T-cell (primary cell): ENCODE results near the gene FHIT. TPM values are rescaled to one million over a fixed set of nuclear protein-coding genes. Genes with fewer than 3 reads are reported as not detected.

Source experiments
- ATAC-seq, 4 experiments: fragments of 200-7000 bp in 3 of 4; fragments of 150-1000 bp in 1 of 4; cut with Tn5 transposase; replicated peaks in 1 of 4; 1 replicate in 3 of 4; 2 replicates in 1 of 4; pipeline ENCODE4 v1.10.0; 2021; ENCODE audit warnings: moderate library complexity in 3 of 4, mild to moderate bottlenecking in 2 of 4, moderate number of reproducible peaks in 1 of 4
- CTCF ChIA-PET, 2 donors: fragments of 300-600 bp; sonication (Branson Sonifier 250); formaldehyde crosslinking; loops; one replicate each; lab custom pipeline; 2022; ENCODE audit warnings: antibody characterized with exemption in 2 of 2; lab: Charles Lee
- POLR2A ChIA-PET, 2 donors: fragments of 300-600 bp; sonication (Branson Sonifier 250); formaldehyde crosslinking; loops; one replicate each; lab custom pipeline; 2022; ENCODE audit warnings: antibody characterized with exemption in 2 of 2; lab: Charles Lee
- DNase-seq, 35 experiments: peaks; one replicate each; pipeline versions ENCODE4 v3.0.0 to v3.0.0-alpha.2; 2013 to 2023
- H3K27ac ChIP-seq: one replicate; pipeline ENCODE4 v1.5.1; 2013; ENCODE audit warnings: low read length
- H3K27me3 ChIP-seq, 2 experiments: replicated peaks in 1 of 2; 1 replicate in 1 of 2; 2 replicates in 1 of 2; pipeline versions ENCODE4 v1.6.1 to v1.7.0; 2013; ENCODE audit warnings: low read length in 1 of 2, mixed read lengths in 1 of 2; ENCODE audit not compliant: control insufficient read depth in 2 of 2, insufficient read depth in 2 of 2; ENCODE audit errors: extremely low read depth in 1 of 2
- H3K36me3 ChIP-seq, 2 donors: 1 replicate in 1 of 2; 2 replicates in 1 of 2; pipeline versions ENCODE4 v1.6.1 to v1.7.0; 2013; ENCODE audit warnings: low read length in 1 of 2; ENCODE audit not compliant: control insufficient read depth in 2 of 2, insufficient read depth in 1 of 2; ENCODE audit errors: extremely low read depth in 1 of 2
- H3K4me1 ChIP-seq, 2 experiments: 1 replicate in 1 of 2; 2 replicates in 1 of 2; pipeline versions ENCODE4 v1.6.1 to v1.7.0; 2013; ENCODE audit warnings: low read length in 2 of 2, mixed read lengths in 1 of 2; ENCODE audit not compliant: insufficient read depth in 2 of 2, control insufficient read depth in 1 of 2; ENCODE audit errors: extremely low read depth in 1 of 2
- H3K4me3 ChIP-seq, 2 donors: 1 replicate in 1 of 2; 2 replicates in 1 of 2; pipeline versions ENCODE4 v1.5.1 to v1.7.0; 2013; ENCODE audit warnings: mild to moderate bottlenecking in 2 of 2, low read length in 1 of 2, moderate library complexity in 1 of 2; ENCODE audit not compliant: control insufficient read depth in 1 of 2; ENCODE audit errors: extremely low read depth in 1 of 2
- H3K9me3 ChIP-seq: 2 replicates; pipeline ENCODE4 v1.7.0; 2013
- H3K27ac Mint-ChIP-seq, 2 donors: one replicate each; pipeline ENCODE4 v1.8.0; 2020 to 2021; ENCODE audit warnings: mild to moderate bottlenecking in 2 of 2, mixed read lengths in 2 of 2
- H3K27me3 Mint-ChIP-seq, 2 donors: one replicate each; pipeline ENCODE4 v1.8.0; 2021 to 2022; ENCODE audit warnings: mixed read lengths in 2 of 2
- H3K36me3 Mint-ChIP-seq: one replicate; pipeline ENCODE4 v1.8.0; 2021; ENCODE audit warnings: mixed read lengths
- H3K4me1 Mint-ChIP-seq, 3 donors: one replicate each; pipeline ENCODE4 v1.8.0; 2020 to 2022; ENCODE audit warnings: mixed read lengths in 3 of 3, mild to moderate bottlenecking in 1 of 3
- H3K4me3 Mint-ChIP-seq, 3 donors: one replicate each; pipeline ENCODE4 v1.8.0; 2020 to 2022; ENCODE audit warnings: mild to moderate bottlenecking in 3 of 3, mixed read lengths in 3 of 3, moderate library complexity in 3 of 3
- H3K9me3 Mint-ChIP-seq, 3 donors: one replicate each; pipeline ENCODE4 v1.8.0; 2020 to 2022; ENCODE audit warnings: mixed read lengths in 3 of 3
- WGBS: methylation state at CpG from one replicate; pipeline ENCODE4 v1.1.5; 2013; ENCODE audit warnings: missing lambda C conversion rate; ENCODE audit not compliant: insufficient coverage; 5-methylcytosine and 5-hydroxymethylcytosine counted together
- total RNA-seq, 35 experiments: library from RNA in 6 of 35; stranded (reverse) in 6 of 35; fragments of 120-200 nt in 1 of 35; gene quantifications; one replicate each; pipeline versions ENCODE4 v1.2.1 to v1.2.4 and lab custom pipeline; 2013 to 2026

Gene FHIT
- total RNA-seq, 5 donors from 2014 or later (not counting 1 experiment from before 2014, with no cell fraction given): 33.1 to 197 (median 78.3) TPM

DNA sequence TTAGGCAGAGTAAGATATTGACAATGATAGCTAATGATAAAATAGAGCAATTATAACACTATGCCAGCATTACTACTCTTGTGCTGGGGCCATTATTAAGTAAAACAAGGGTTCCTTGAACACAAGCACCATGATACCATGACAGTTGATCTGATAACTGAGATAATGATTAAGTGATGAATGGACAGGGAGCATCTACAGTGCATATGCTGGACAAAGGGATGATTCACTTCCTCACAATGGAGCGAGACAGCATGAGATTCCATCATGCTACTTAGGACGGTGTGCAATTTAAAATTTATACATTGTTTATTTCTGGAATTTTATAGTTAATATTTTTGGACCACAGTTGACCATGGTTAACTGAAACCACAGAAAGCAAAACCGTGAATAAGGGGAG, 156.6 kb downstream of the FHIT start:
- no peak for ATAC-seq

GRCh38 chr3:61093364-61093763, 157.9 kb downstream of the FHIT start:
- CTCF ChIA-PET: no interaction called here

More for the DNA sequence above, 156.6 kb downstream of the FHIT start:
- Mint-ChIP-seq H3K4me1 (no peaks in the 10 kb centered on the region), H3K4me3 (no peak overlapping the region), H3K9me3 (no peaks in the 10 kb centered on the region), H3K36me3 (no peaks in the 10 kb centered on the region), H3K27ac (no peak overlapping the region), H3K27me3 (no peaks in the 10 kb centered on the region)
- ChIA-PET POLR2A (no interaction called here), CTCF (no interaction called here)
- no peak for DNase-seq
- no peak overlapping the region for H3K4me3 ChIP-seq
- H3K9me3 ChIP-seq: no peaks in the 10 kb centered on the region
- no peaks in the 10 kb centered on the region for H3K4me1 ChIP-seq
- H3K27ac ChIP-seq: no peak overlapping the region
- WGBS: no CpG with 5 or more reads among the region's 3 CpGs
- H3K36me3 ChIP-seq: no peaks in the 10 kb centered on the region
- no peaks in the 10 kb centered on the region for H3K27me3 ChIP-seq

GRCh38 chr3:61092870-61093269, 158.4 kb downstream of the FHIT start:
- H3K4me3 ChIP-seq: no peak overlapping the region
- no peaks in the 10 kb centered on the region for H3K9me3 ChIP-seq
- DNase-seq (no peak), ATAC-seq (no peak)
- Mint-ChIP-seq H3K9me3 (no peaks in the 10 kb centered on the region), H3K4me3 (no peak overlapping the region), H3K36me3 (no peaks in the 10 kb centered on the region), H3K4me1 (no peaks in the 10 kb centered on the region), H3K27ac (no peak overlapping the region), H3K27me3 (no peaks in the 10 kb centered on the region)
- ChIA-PET POLR2A (no interaction called here), CTCF (no interaction called here)
- no CpG with 5 or more reads among the region's 4 CpGs for WGBS
- no peaks in the 10 kb centered on the region for H3K36me3 ChIP-seq
- no peaks in the 10 kb centered on the region for H3K27me3 ChIP-seq
- no peak overlapping the region for H3K27ac ChIP-seq
- no peaks in the 10 kb centered on the region for H3K4me1 ChIP-seq

More at GRCh38 chr3:61093364-61093763, 157.9 kb downstream of the FHIT start:
- no peaks in the 10 kb centered on the region for H3K4me1 ChIP-seq
- Mint-ChIP-seq H3K27ac (no peak overlapping the region), H3K27me3 (no peaks in the 10 kb centered on the region), H3K9me3 (no peaks in the 10 kb centered on the region), H3K4me3 (no peak overlapping the region), H3K4me1 (no peaks in the 10 kb centered on the region), H3K36me3 (no peaks in the 10 kb centered on the region)
- H3K4me3 ChIP-seq: no peak overlapping the region
- POLR2A ChIA-PET: no interaction called here
- no peak overlapping the region for H3K27ac ChIP-seq
- H3K27me3 ChIP-seq: no peaks in the 10 kb centered on the region
- ATAC-seq (no peak), DNase-seq (no peak)
- H3K9me3 ChIP-seq: no peaks in the 10 kb centered on the region
- WGBS: 88% methylated on average over 1 of the region's 2 CpGs
- H3K36me3 ChIP-seq: no peaks in the 10 kb centered on the region

DNA sequence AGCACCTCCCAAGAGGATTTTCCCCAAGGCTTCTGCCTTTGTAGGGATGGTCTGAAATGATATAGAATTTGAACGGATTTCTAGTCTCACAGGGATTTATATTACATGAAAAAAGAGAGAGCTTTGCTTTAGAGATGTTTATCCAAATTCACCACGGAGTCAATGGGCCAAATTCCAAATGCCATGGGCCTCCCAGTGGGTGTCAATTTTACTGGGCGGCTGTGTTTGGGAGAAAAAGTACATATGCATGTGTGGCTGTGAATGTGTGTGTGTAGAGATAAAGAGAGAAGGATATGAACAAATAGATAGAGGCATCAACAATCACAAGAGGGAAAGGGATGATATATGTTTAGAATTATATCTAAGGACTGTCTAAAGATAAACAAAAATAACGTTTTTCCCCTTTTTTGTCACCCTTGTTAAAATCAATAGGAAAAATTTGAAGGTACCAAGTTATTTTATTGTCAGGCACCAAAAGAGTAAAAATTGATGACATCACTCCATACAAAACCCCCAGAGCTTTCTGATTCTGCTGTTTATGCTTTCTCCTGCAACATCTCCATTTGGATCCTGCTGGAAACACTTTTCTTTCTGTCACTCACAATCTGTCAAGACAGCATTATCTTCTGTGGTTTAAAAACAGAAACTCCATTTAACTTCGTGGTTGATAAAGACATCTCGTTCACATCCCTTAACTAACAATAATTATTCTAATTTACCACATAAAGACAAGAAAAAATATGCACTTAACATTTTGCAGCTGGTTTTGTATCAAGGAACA, 160.7 kb downstream of the FHIT start:
- Histone ChIP-seq H3K36me3 (no peaks in the 10 kb centered on the region), H3K4me1 (no peaks in the 10 kb centered on the region), H3K27me3 (no peaks in the 10 kb centered on the region), H3K27ac (no peak overlapping the region), H3K4me3 (no peak overlapping the region), H3K9me3 (no peaks in the 10 kb centered on the region)
- DNase-seq: no peak
- Mint-ChIP-seq H3K36me3 (no peaks in the 10 kb centered on the region), H3K4me1 (no peaks in the 10 kb centered on the region), H3K9me3 (peaks cover 0 to 4% (median 0%) of the 10 kb centered on the region in 3 donors), H3K27me3 (no peaks in the 10 kb centered on the region), H3K27ac (no peak overlapping the region), H3K4me3 (no peak overlapping the region)
- WGBS: 72% methylated on average over 2 of the region's 6 CpGs
- ChIA-PET CTCF (no interaction called here), POLR2A (no interaction called here)
- no peak for ATAC-seq

DNA sequence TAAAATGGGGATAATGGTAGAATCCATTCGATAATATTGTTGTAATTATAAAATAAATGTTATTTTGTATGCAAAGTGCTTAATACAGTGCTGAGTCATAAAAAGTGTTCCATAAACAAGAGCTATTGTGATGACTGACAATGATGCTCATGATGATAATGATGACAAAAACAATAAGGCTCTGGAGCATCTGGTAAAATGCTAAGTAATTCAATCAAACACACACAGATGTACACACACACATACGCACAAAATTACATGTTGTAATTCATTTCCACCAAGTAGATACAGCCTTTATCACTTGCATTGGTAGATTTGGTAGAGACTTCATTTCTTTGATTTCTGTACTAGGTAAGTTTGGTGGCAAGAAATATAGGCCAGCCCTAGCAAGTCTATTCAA, 163.8 kb downstream of the FHIT start:
- ATAC-seq (no peak), DNase-seq (no peak)
- Mint-ChIP-seq H3K27ac (no peak overlapping the region), H3K27me3 (no peaks in the 10 kb centered on the region), H3K4me1 (no peaks in the 10 kb centered on the region), H3K36me3 (no peaks in the 10 kb centered on the region), H3K9me3 (peaks cover 0 to 13% (median 0%) of the 10 kb centered on the region in 3 donors), H3K4me3 (no peak overlapping the region)
- ChIA-PET CTCF (no interaction called here), POLR2A (no interaction called here)
- Histone ChIP-seq H3K4me3 (no peak overlapping the region), H3K36me3 (no peaks in the 10 kb centered on the region), H3K27ac (no peak overlapping the region), H3K27me3 (no peaks in the 10 kb centered on the region), H3K4me1 (no peaks in the 10 kb centered on the region), H3K9me3 (no peaks in the 10 kb centered on the region)
- WGBS: no CpG with 5 or more reads among the region's 2 CpGs

DNA sequence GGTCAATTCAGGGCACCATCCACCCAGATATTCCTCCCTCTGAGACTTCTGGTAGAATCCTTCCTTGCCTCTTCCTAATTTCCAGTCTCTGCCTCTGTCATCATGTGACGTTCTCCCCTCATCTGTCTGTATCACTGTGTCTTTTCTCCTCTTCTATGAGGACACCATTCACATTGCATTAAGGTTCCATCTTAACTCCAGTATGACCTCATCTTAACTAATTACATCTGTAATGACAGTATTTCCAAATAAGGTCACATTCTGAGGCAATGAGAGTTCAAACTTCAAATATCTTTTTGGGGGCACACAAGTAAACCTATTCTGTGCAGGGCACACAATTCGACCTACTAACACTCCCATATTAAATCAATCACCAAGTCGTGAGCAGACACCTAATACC, 169.7 kb downstream of the FHIT start:
- CTCF ChIA-PET: no interaction called here
- H3K27me3 ChIP-seq: no peaks in the 10 kb centered on the region
- ATAC-seq: no peak
- peaks cover 0 to 10% (median 0%) of the 10 kb centered on the region in 3 donors for H3K9me3 Mint-ChIP-seq
- WGBS: 65% methylated on average over 3 of the region's 3 CpGs
- H3K4me3 Mint-ChIP-seq: no peak overlapping the region
- H3K4me3 ChIP-seq: no peak overlapping the region
- DNase-seq: no peak
- H3K36me3 Mint-ChIP-seq: no peaks in the 10 kb centered on the region
- H3K27ac ChIP-seq: no peak overlapping the region
- H3K36me3 ChIP-seq: no peaks in the 10 kb centered on the region
- no peaks in the 10 kb centered on the region for H3K9me3 ChIP-seq
- POLR2A ChIA-PET: no interaction called here
- no peaks in the 10 kb centered on the region for H3K4me1 Mint-ChIP-seq
- H3K4me1 ChIP-seq: no peaks in the 10 kb centered on the region
- H3K27me3 Mint-ChIP-seq: no peaks in the 10 kb centered on the region
- no peak overlapping the region for H3K27ac Mint-ChIP-seq
